Naive B cell (primary cell): ENCODE results near the gene PPIL4. TPM values are rescaled to one million over a fixed set of nuclear protein-coding genes. Genes with fewer than 3 reads are reported as not detected.

Source experiments
- ATAC-seq, 2 donors: fragments of 150-1000 bp; cut with Tn5 transposase; 2 replicates each; pipeline ENCODE4 v1.10.0; 2021; ENCODE audit warnings: low read depth in 2 of 2, mild to moderate bottlenecking in 2 of 2, moderate library complexity in 2 of 2
- DNase-seq: peaks from one replicate; pipeline ENCODE4 v3.0.0; 2022
- H3K27ac Mint-ChIP-seq, 6 donors: one replicate each; pipeline ENCODE4 v1.8.0; 2020 to 2022; ENCODE audit warnings: mild to moderate bottlenecking in 6 of 6, mixed read lengths in 6 of 6, moderate library complexity in 5 of 6, inconsistent platforms in 2 of 6
- H3K27me3 Mint-ChIP-seq, 3 donors: one replicate each; pipeline ENCODE4 v1.8.0; 2021 to 2022; ENCODE audit warnings: mixed read lengths in 3 of 3, mild to moderate bottlenecking in 1 of 3
- H3K36me3 Mint-ChIP-seq, 2 donors: one replicate each; pipeline ENCODE4 v1.8.0; 2020 to 2022; ENCODE audit warnings: mixed read lengths in 2 of 2, inconsistent platforms in 1 of 2, mild to moderate bottlenecking in 1 of 2
- H3K4me1 Mint-ChIP-seq, 3 donors: one replicate each; pipeline ENCODE4 v1.8.0; 2020 to 2022; ENCODE audit warnings: mixed read lengths in 3 of 3, inconsistent platforms in 1 of 3, mild to moderate bottlenecking in 1 of 3, moderate library complexity in 1 of 3
- H3K4me3 Mint-ChIP-seq, 8 donors: one replicate each; pipeline ENCODE4 v1.8.0; 2020 to 2022; ENCODE audit warnings: mild to moderate bottlenecking in 8 of 8, mixed read lengths in 8 of 8, moderate library complexity in 8 of 8, inconsistent platforms in 2 of 8
- H3K9me3 Mint-ChIP-seq, 7 donors: one replicate each; pipeline ENCODE4 v1.8.0; 2020 to 2022; ENCODE audit warnings: mixed read lengths in 7 of 7, mild to moderate bottlenecking in 5 of 7, inconsistent platforms in 2 of 7, moderate library complexity in 1 of 7
- polyA plus RNA-seq, 6 donors: library from polyadenylated mRNA; unstranded; fragments of 300-500 nt; fragmentation: Illumina TruSeq; gene quantifications; one replicate each; pipeline ENCODE4 v1.2.3, GENCODE V29; 2021; ENCODE audit warnings: low read depth in 6 of 6

Gene PPIL4
- 10 to 100 TPM; 10.4 to 16.2 (median 14.5) TPM for polyA plus RNA-seq

GRCh38 chr6:149545754-149546471 lies at the start of gene PPIL4:
PPIL4 (minus strand) TSS chr6:149546043; CDS start chr6:149546005, 38 bp downstream.
- DNase-seq (peak; percentile 97), ATAC-seq (peak; percentile 84 to 85)
- peak within 1 kb of the TSS; percentile 90 to 100 (median 96) for H3K4me3 Mint-ChIP-seq
- H3K27ac Mint-ChIP-seq, result peak within 1 kb of the TSS; percentile 99 to 100 (median 100)
- H3K4me1 Mint-ChIP-seq, result peaks cover 22 to 54% (median 39%) of the 10 kb centered on the region in 3 donors
- H3K9me3 Mint-ChIP-seq, result peaks cover 0 to 2% (median 0%) of the 10 kb centered on the region in 7 donors
- H3K36me3 Mint-ChIP-seq, result peaks cover 0 to 4% of the 10 kb centered on the region in 2 donors
- H3K27me3 Mint-ChIP-seq, result peaks cover 0 to 8% (median 0%) of the 10 kb centered on the region in 3 donors

- no peak overlapping the region for H3K4me3 Mint-ChIP-seq
- H3K36me3 Mint-ChIP-seq, result peaks cover 7 to 19% of the 10 kb centered on the region in 2 donors
- H3K4me1 Mint-ChIP-seq, result no peaks in the 10 kb centered on the region
- DNase-seq, result no peak
- no peak overlapping the region for H3K27ac Mint-ChIP-seq
- H3K9me3 Mint-ChIP-seq, result no peaks in the 10 kb centered on the region
- no peaks in the 10 kb centered on the region for H3K27me3 Mint-ChIP-seq
- no peak for ATAC-seq
Observed at GRCh38 chr6:149593408-149593807, 47.6 kb upstream of the PPIL4 start.

- Mint-ChIP-seq H3K36me3 (peaks cover 7 to 19% of the 10 kb centered on the region in 2 donors), H3K4me3 (no peak overlapping the region), H3K27ac (no peak overlapping the region), H3K27me3 (no peaks in the 10 kb centered on the region), H3K4me1 (no peaks in the 10 kb centered on the region), H3K9me3 (no peaks in the 10 kb centered on the region)
- ATAC-seq (no peak), DNase-seq (no peak)
Observed at GRCh38 chr6:149592983-149593382, 47.1 kb upstream of the PPIL4 start.

GRCh38 chr6:149586149-149586548 lies 40.3 kb upstream of the PPIL4 start:
- ATAC-seq, result no peak
- Mint-ChIP-seq H3K9me3 (no peaks in the 10 kb centered on the region), H3K36me3 (peaks cover 9 to 24% of the 10 kb centered on the region in 2 donors), H3K27ac (peak overlapping the region in 1 of 6 donors; percentile 44), H3K4me1 (peaks cover 0 to 3% (median 0%) of the 10 kb centered on the region in 3 donors), H3K4me3 (no peak overlapping the region), H3K27me3 (no peaks in the 10 kb centered on the region)
- no peak for DNase-seq

- DNase-seq (no peak), ATAC-seq (no peak)
- Mint-ChIP-seq H3K4me3 (no peak overlapping the region), H3K27ac (peak overlapping the region in 1 of 6 donors; percentile 78), H3K9me3 (no peaks in the 10 kb centered on the region), H3K27me3 (no peaks in the 10 kb centered on the region), H3K36me3 (peaks cover 26 to 29% of the 10 kb centered on the region in 2 donors), H3K4me1 (peaks cover 0 to 4% (median 0%) of the 10 kb centered on the region in 3 donors)
Observed at GRCh38 chr6:149581349-149581748, 35.5 kb upstream of the PPIL4 start.

GRCh38 chr6:149580880-149581279 lies 35.0 kb upstream of the PPIL4 start:
- Mint-ChIP-seq H3K4me3 (no peak overlapping the region), H3K9me3 (no peaks in the 10 kb centered on the region), H3K4me1 (peaks cover 0 to 4% (median 0%) of the 10 kb centered on the region in 3 donors), H3K27me3 (no peaks in the 10 kb centered on the region), H3K36me3 (peaks cover 26 to 29% of the 10 kb centered on the region in 2 donors), H3K27ac (peak overlapping the region in 2 of 6 donors; percentile 15 to 78)
- no peak for DNase-seq
- ATAC-seq, result no peak

- Mint-ChIP-seq H3K27me3 (no peaks in the 10 kb centered on the region), H3K36me3 (no peaks in the 10 kb centered on the region), H3K4me1 (peaks cover 7 to 30% (median 18%) of the 10 kb centered on the region in 3 donors), H3K27ac (peak overlapping the region in 3 of 6 donors; percentile 36 to 72 (median 63)), H3K9me3 (no peaks in the 10 kb centered on the region), H3K4me3 (peak overlapping the region; percentile 87 to 96 (median 93))
- ATAC-seq, result no peak
- no peak for DNase-seq
Observed at GRCh38 chr6:149567945-149568585, 22.2 kb upstream of the PPIL4 start.

GRCh38 chr6:149567194-149567586 lies 21.3 kb upstream of the PPIL4 start:
- DNase-seq, result peak; percentile 6
- no peaks in the 10 kb centered on the region for H3K27me3 Mint-ChIP-seq
- H3K27ac Mint-ChIP-seq, result peak overlapping the region; percentile 84 to 96 (median 92)
- no peaks in the 10 kb centered on the region for H3K9me3 Mint-ChIP-seq
- H3K36me3 Mint-ChIP-seq, result no peaks in the 10 kb centered on the region
- peaks cover 7 to 30% (median 18%) of the 10 kb centered on the region in 3 donors for H3K4me1 Mint-ChIP-seq
- peak overlapping the region; percentile 88 to 96 (median 94) for H3K4me3 Mint-ChIP-seq
- no peak for ATAC-seq

- Mint-ChIP-seq H3K9me3 (no peaks in the 10 kb centered on the region), H3K27me3 (no peaks in the 10 kb centered on the region), H3K36me3 (no peaks in the 10 kb centered on the region), H3K4me3 (peak overlapping the region; percentile 88 to 96 (median 94)), H3K27ac (peak overlapping the region; percentile 84 to 96 (median 92)), H3K4me1 (peaks cover 7 to 30% (median 18%) of the 10 kb centered on the region in 3 donors)
- DNase-seq (peak; percentile 59), ATAC-seq (peak; percentile 14 to 17)
Observed at GRCh38 chr6:149566410-149567193, 20.8 kb upstream of the PPIL4 start.

GRCh38 chr6:149565527-149566409 lies 19.9 kb upstream of the PPIL4 start, which contains the start of gene GINM1:
GINM1 (plus strand) TSS chr6:149566375; CDS start chr6:149566415, 40 bp downstream.
- H3K4me3 Mint-ChIP-seq, result peak within 1 kb of the TSS; percentile 88 to 99 (median 98)
- H3K27ac Mint-ChIP-seq, result peak within 1 kb of the TSS; percentile 90 to 99 (median 97)
- no peaks in the 10 kb centered on the region for H3K36me3 Mint-ChIP-seq
- peaks cover 0 to 1% (median 0%) of the 10 kb centered on the region in 3 donors for H3K27me3 Mint-ChIP-seq
- DNase-seq, result peak; percentile 97
- peak; percentile 78 to 79 for ATAC-seq
- peaks cover 3 to 25% (median 10%) of the 10 kb centered on the region in 3 donors for H3K4me1 Mint-ChIP-seq
- H3K9me3 Mint-ChIP-seq, result no peaks in the 10 kb centered on the region

GRCh38 chr6:149563928-149564325 lies 18.1 kb upstream of the PPIL4 start:
- Mint-ChIP-seq H3K9me3 (no peaks in the 10 kb centered on the region), H3K27me3 (peaks cover 0 to 3% (median 0%) of the 10 kb centered on the region in 3 donors), H3K4me3 (peak overlapping the region in 2 of 8 donors; percentile 89 to 93), H3K27ac (no peak overlapping the region), H3K36me3 (no peaks in the 10 kb centered on the region), H3K4me1 (peaks cover 3 to 22% (median 10%) of the 10 kb centered on the region in 3 donors)
- ATAC-seq (no peak), DNase-seq (no peak)

GRCh38 chr6:149563203-149563927 lies 17.5 kb upstream of the PPIL4 start:
- H3K9me3 Mint-ChIP-seq, result no peaks in the 10 kb centered on the region
- H3K36me3 Mint-ChIP-seq, result no peaks in the 10 kb centered on the region
- peaks cover 0 to 3% (median 0%) of the 10 kb centered on the region in 3 donors for H3K27me3 Mint-ChIP-seq
- no peak for DNase-seq
- H3K4me3 Mint-ChIP-seq, result peak overlapping the region in 2 of 8 donors; percentile 40 to 93
- no peak for ATAC-seq
- peak overlapping the region in 1 of 6 donors; percentile 24 for H3K27ac Mint-ChIP-seq
- H3K4me1 Mint-ChIP-seq, result peaks cover 3 to 22% (median 10%) of the 10 kb centered on the region in 3 donors
